ENCODE measurements around the gene ZYX.

Gene ZYX

DNA sequence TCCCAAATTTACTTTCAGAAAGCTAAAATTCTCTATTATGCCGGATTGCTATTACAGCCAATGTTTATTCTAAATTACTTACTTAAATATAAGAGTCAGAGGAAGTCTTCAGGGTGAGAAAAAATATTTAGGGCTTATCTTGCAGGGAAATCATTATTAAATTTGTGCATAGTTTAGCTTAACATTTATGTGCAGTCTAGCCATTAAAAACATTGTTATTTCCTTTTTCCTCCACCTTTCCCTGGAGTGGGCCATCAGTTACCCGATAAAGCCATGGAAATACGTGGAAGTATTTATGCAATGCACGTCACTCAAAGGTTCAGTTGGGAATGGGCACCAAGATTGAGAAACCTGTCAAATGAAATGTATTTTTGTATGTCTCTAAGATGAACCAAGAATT, 52.6 kb downstream of the ZYX start:
- DNase-seq (ENCODE audit: low read depth, low spot score) = no peak
- no peak overlapping the region for H3K4me3 ChIP-seq (ENCODE audit: low read length)

DNA sequence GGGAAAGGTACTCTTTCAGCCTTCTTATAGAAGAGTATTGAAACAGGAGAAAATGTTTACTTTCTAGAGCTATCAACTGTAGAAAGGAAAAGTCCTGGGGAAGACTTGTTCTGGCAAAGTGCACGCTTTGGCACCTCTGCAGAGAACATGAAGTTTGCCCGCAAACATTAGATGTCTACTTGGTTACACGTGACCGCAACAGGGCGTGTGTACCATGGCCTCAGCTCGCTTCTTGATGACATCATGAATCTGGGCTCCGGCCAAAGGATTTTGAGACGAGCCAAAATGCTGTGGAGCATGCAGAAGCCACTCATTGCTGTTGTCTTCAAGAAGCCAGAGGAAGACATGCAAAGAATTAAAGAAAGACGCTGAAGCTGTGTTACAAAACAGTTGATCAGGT, 53.5 kb downstream of the ZYX start:
- no peak overlapping the region for H3K4me3 ChIP-seq (ENCODE audit: low read length)
- no peak for DNase-seq (ENCODE audit: low read depth, low spot score)

DNA sequence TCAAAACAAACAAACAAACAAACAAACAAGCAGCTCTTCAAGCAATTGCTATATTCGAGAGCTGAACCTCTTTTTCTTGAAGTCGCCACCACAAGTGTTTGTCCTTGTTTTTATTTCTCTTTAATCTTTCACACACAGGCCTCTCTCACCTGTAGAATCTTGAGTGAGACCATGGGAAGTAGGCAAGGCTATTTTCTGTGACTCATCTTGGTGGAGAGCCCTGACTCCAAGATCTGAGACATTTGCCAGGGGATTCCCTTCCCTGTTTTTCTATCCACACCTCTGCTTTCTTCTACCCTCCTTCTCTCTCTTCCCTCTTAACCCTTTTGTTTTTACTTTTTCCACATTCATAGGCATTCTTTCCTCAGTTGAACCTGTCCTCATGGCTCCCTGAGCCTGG, 54.1 kb downstream of the ZYX start:
- no peak for DNase-seq (ENCODE audit: low read depth, low spot score)
- no peak overlapping the region for H3K4me3 ChIP-seq (ENCODE audit: low read length)

DNA sequence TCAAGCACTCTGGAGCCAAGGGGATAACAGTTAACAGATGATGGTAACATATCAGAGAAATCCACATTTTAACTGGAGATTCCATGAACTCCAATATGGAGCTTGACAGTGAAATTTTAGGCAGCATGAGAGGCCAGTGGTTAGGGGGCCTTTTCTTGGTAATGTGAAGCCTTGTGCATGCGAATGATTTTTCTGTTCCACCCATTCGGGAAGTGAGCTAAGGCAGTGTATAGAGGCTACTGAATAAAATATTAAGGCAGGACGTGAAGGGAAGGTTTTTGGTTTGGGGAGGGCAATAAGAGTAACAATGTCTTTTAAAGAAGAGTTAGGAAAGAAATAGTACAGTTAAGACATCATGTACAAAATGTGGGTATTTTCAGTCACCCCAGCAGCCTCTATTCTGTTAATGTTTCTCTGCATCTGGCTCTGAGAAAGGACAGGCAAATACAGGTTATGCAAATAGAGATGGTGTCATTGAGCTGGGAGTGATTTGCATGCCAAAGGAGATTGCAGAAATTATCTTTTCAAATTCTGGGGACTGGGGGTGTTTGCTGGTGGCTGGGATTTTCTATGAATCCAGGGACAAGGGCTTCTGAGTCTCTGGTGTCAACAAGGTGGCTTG, 55.3 kb downstream of the ZYX start:
- no peak overlapping the region for H3K4me3 ChIP-seq (ENCODE audit: low read length)
- no peak for DNase-seq (ENCODE audit: low read depth, low spot score)

DNA sequence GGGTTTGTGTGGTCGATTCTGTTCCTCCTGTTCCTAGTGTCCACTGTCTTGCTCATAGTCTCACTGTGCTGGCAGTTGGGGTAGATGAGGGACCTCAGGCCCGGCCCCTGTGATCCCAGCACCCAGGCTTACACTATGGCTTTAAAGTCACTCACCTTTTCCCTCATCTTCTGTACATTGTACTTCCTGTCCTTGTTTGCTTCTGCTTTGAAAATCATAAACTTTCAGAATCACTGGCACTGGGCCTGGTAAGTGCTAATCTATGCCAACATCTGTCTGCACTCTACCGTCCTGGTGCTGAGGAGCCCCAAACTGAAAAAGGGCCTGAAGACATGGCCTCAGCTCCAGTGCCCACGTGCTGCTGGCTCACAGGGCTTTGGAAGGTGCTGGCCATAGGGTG, 56.4 kb downstream of the ZYX start:
- no peak overlapping the region for H3K4me3 ChIP-seq (ENCODE audit: low read length)
- no peak for DNase-seq (ENCODE audit: low read depth, low spot score)

DNA sequence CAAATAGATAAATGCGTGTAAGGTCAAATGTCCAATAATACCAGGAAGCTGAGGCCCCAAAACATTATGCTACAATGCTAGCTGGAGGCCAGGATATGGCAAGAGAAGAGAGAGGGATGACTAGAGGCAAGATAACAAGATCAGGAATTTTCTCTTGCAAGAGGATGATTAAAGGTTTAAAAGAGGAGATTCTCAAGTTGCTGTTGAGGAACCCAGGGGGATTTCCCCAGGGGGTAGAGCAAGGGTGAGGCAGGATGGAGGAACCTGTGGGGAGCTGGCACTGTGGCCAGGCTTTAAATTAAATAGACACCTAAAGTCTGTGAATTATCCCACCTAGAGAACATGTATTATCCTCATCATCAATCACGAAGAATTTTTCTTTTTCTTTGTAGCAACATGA, 58.7 kb downstream of the ZYX start:
- no peak for DNase-seq (ENCODE audit: low read depth, low spot score)
- H3K4me3 ChIP-seq (ENCODE audit: low read length) = no peak overlapping the region

Measured in Jurkat, Clone E6-1 (cell line).